ENCODE results near the gene PRUNE2. TPM values are rescaled to one million over a fixed set of nuclear protein-coding genes. Genes with fewer than 3 reads are reported as not detected.
A peak's percentile ranks its signal among the peaks of the same experiment; 100 is the strongest.

PRUNE2 gene
- total RNA-seq, 4 donors from 2014 or later = 67.6 to 105 (median 95.6) TPM

DNA sequence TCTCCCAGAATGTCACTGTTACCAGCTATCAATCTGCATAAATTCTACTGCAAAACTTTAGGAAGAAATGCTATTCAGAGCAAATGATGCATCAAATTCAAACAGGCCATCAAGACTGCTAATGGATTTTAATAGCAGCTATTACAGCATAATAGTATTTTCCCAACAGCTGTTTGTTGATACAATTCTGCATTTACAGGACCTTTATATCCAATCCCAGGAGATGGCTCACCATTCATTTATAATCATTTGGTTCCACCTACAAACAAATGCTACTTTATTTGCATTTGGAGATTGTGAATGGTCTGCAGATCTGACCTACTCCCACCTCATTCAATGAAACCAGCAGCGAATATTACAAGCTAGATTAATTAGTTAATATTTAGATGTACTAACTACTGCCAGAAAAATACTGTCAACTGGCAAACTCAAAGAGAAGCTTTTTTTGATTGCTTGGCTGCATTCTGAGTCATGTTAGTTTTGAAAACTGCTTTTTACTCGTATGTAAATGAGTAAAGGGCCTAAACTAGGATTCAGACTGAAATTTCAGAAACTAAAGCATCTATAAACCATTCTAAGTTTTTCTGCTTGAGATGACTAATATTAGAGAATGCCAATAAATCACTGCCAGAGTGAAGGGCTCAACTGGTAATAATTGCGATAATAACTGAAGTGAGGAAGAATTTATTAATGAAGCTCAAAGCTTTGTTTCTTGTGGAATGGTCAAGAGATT, 148.8 kb downstream of the PRUNE2 start:
- in situ Hi-C loops (cut with MboI; ENCODE audit: low pct_ligation_motif_present in 1 of 4, low pct_unique_long_range_greater_than_20kb in 1 of 4, low sequenced_read_pairs in 3 of 4) = loop anchor here in 3 of 4 donors (25.0 kb wide), 3 partner anchors 230 to 405 kb away; no protein-coding TSS in a partner anchor
- intact Hi-C loops (cut with DNase I; ENCODE audit: low total_unique reads) = no loop called here
- no peak for DNase-seq

DNA sequence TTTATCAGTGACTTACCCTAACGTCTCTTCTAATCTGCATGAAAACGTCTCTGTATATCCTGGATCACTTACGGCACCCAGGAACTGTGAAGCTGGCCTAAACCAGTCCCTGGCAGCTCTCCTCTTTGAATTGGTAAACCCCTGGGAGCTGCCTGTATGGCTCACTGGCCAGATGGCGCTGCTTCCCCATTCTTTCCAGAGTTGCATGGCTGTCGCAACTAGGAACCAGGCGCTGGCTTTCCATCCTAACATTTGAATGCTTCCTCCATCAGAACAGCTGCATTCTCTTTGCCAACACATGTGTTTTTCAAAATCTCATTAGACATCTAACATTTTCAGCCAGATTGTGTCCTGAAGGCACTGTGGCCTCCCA, 149.7 kb downstream of the PRUNE2 start:
- Histone ChIP-seq H3K4me3 (no peak overlapping the region), H3K27me3 (no peaks in the 10 kb centered on the region), H3K4me1 (peaks cover 0 to 12% (median 0%) of the 10 kb centered on the region in 4 donors), H3K36me3 (no peaks in the 10 kb centered on the region), H3K9me3 (no peaks in the 10 kb centered on the region), H3K27ac (no peak overlapping the region)
- TF ChIP-seq, protein P1, sequence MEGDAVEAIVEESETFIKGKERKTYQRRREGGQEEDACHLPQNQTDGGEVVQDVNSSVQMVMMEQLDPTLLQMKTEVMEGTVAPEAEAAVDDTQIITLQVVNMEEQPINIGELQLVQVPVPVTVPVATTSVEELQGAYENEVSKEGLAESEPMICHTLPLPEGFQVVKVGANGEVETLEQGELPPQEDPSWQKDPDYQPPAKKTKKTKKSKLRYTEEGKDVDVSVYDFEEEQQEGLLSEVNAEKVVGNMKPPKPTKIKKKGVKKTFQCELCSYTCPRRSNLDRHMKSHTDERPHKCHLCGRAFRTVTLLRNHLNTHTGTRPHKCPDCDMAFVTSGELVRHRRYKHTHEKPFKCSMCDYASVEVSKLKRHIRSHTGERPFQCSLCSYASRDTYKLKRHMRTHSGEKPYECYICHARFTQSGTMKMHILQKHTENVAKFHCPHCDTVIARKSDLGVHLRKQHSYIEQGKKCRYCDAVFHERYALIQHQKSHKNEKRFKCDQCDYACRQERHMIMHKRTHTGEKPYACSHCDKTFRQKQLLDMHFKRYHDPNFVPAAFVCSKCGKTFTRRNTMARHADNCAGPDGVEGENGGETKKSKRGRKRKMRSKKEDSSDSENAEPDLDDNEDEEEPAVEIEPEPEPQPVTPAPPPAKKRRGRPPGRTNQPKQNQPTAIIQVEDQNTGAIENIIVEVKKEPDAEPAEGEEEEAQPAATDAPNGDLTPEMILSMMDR (IDR thresholded peaks at IDR 0.05) = peak in 2 of 5 experiments; percentile 30 to 34
- no peak for TF ChIP-seq POLR2AphosphoS5 (IDR thresholded peaks at IDR 0.05)
- intact Hi-C loops (cut with DNase I; ENCODE audit: low total_unique reads) = no loop called here
- 37 to 54% methylated on average over 2 to 6 of the region's 6 CpGs for whole genome bisulfite sequencing, 2 donors (ENCODE audit: low coverage in 1 of 2)
- peak; percentile 31 for DNase-seq
- in situ Hi-C loops (cut with MboI; ENCODE audit: low pct_ligation_motif_present in 1 of 4, low pct_unique_long_range_greater_than_20kb in 1 of 4, low sequenced_read_pairs in 3 of 4) = loop anchor here in 3 of 4 donors (25.0 kb wide), 3 partner anchors 231 to 406 kb away; no protein-coding TSS in a partner anchor

More for the DNA sequence above, 148.8 kb downstream of the PRUNE2 start:
- Histone ChIP-seq H3K4me3 (no peak overlapping the region), H3K27ac (no peak overlapping the region), H3K4me1 (peaks cover 0 to 18% (median 2%) of the 10 kb centered on the region in 4 donors), H3K9me3 (no peaks in the 10 kb centered on the region), H3K36me3 (no peaks in the 10 kb centered on the region), H3K27me3 (no peaks in the 10 kb centered on the region)
- TF ChIP-seq POLR2A (IDR thresholded peaks at IDR 0.05) (no peak), EP300 (IDR thresholded peaks at IDR 0.05; ENCODE audit: low read depth) (no peak), POLR2AphosphoS5 (IDR thresholded peaks at IDR 0.05) (no peak)
- TF ChIP-seq, protein P1 (IDR thresholded peaks at IDR 0.05) = no peak
- 74 to 75% methylated on average over 3 of the region's 3 CpGs for WGBS, 2 donors (ENCODE audit: low coverage in 1 of 2)

DNA sequence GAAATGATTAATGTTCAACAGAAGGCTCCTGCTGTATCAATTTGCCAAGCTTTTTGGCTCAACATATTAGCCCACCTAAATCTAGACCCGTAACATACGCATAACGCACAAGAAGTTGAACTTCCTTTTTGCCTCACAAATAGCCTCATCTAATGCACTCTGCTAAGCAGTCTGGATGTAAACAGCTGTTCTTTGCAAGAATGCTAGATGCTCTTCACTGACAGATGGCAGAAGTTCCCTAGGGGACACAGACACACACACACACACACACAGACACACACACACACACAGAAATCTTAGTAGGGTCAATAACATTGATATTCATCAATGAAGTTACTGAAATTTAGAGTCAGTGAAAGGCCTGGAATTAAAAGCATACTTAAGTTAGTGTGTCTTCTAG, 154.9 kb downstream of the PRUNE2 start:
- H3K4me3 ChIP-seq = no peak overlapping the region
- 69 to 86% methylated on average over 2 to 3 of the region's 3 CpGs for WGBS, 2 donors (ENCODE audit: low coverage in 1 of 2)
- peaks cover 0 to under 1% (median 0%) of the 10 kb centered on the region in 4 donors for H3K4me1 ChIP-seq
- in situ Hi-C loops (cut with MboI; ENCODE audit: low pct_ligation_motif_present in 1 of 4, low pct_unique_long_range_greater_than_20kb in 1 of 4, low sequenced_read_pairs in 3 of 4) (loop anchor here in 3 of 4 donors (25.0 kb wide), 3 partner anchors 236 to 411 kb away; no protein-coding TSS in a partner anchor), intact Hi-C loops (cut with DNase I; ENCODE audit: low total_unique reads) (no loop called here)
- H3K27ac ChIP-seq = no peak overlapping the region
- TF ChIP-seq POLR2AphosphoS5 (IDR thresholded peaks at IDR 0.05) (no peak), POLR2A (IDR thresholded peaks at IDR 0.05) (no peak), EP300 (IDR thresholded peaks at IDR 0.05; ENCODE audit: low read depth) (no peak)
- TF ChIP-seq, protein P1 (IDR thresholded peaks at IDR 0.05) = no peak
- no peaks in the 10 kb centered on the region for H3K27me3 ChIP-seq
- H3K36me3 ChIP-seq = no peaks in the 10 kb centered on the region
- H3K9me3 ChIP-seq = no peaks in the 10 kb centered on the region
- no peak for DNase-seq

DNA sequence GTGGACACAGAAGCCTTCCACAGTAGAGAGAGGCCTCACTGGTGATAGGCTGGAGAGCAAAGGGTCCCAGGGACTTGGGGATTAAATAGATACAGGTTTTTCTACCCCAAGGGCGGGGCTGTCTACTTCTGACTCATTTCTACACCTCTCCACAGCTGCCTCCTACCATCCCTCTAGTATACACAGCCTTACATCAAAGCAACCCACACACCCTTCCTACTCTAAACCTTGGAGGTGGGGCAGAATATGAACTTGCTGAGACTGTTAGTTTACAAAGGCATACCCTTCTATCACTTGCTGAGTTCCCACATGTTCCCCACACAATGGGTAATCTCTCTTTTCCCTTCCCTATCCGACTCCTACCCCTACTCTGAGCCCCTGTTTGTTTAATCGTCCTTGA, 161.6 kb downstream of the PRUNE2 start:
- no peaks in the 10 kb centered on the region for H3K36me3 ChIP-seq
- in situ Hi-C loops (cut with MboI; ENCODE audit: low pct_ligation_motif_present in 1 of 4, low pct_unique_long_range_greater_than_20kb in 1 of 4, low sequenced_read_pairs in 3 of 4) = no loop called here
- no peak overlapping the region for H3K27ac ChIP-seq
- DNase-seq = no peak
- no peaks in the 10 kb centered on the region for H3K4me1 ChIP-seq
- TF ChIP-seq POLR2AphosphoS5 (IDR thresholded peaks at IDR 0.05) = no peak
- TF ChIP-seq, protein P1 (IDR thresholded peaks at IDR 0.05) = no peak
- TF ChIP-seq EP300 (IDR thresholded peaks at IDR 0.05; ENCODE audit: low read depth) = no peak
- TF ChIP-seq POLR2A (IDR thresholded peaks at IDR 0.05) = no peak
- H3K9me3 ChIP-seq = no peaks in the 10 kb centered on the region
- intact Hi-C loops (cut with DNase I; ENCODE audit: low total_unique reads) = no loop called here
- no peak overlapping the region for H3K4me3 ChIP-seq
- 66 to 72% methylated on average over 2 to 3 of the region's 3 CpGs for WGBS, 2 donors (ENCODE audit: low coverage in 1 of 2)
- no peaks in the 10 kb centered on the region for H3K27me3 ChIP-seq

All from transverse colon (tissue), 4 donors.